Inflammatory macrophage treated with lipopolysaccharide for 1 hour (primary cell): ENCODE measurements around the gene MRAS.
"Not testable (repeated sequence)": the region's sequence is repeated elsewhere in the genome, so short reads cannot be mapped to it uniquely, and the experiment has no call there.

Experiments used
- DNase-seq, 2 donors: peaks; one replicate each; pipeline ENCODE4 v3.0.0-alpha.2; 2020 to 2022

Gene MRAS

DNA sequence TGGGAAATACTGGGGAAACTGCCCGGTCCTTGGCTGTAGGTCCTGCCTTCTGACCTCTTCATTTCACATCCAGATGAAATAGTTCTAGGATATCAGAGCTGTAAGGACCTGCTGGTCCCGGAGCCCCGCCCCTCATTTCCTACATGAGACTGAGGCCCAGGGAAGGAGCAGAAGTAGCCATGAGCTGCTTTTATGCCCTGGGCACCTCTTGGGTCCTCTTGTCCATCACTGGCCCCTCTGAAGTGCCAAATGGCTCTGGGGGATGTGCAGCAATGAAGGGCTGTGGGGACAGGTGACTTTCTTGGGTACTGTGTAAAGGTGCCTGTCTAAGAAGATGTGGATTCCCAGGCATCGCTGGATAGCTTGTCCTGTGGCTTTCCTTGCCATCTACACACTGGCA is 45.8 kb downstream of the MRAS start:
- no peak for DNase-seq

DNA sequence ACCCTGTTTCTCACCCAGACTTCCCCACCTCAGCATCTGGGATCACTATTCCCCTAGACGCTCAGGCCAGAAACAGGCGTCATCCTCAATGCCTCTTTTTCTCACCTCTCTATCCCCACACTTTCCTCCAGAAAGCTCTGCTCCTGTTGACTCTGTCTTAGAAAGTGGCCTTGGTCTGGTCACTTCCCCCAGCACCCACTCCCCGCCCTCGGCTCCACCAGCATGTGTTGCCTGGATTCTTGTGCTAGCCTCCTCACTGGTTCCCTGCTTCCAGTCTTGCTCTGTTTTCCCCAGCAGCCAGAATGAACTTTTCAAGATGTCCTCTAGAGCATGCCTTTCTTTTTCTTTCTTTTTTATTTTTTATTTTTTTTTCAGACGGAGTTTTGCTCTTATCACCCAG is 46.3 kb downstream of the MRAS start:
- peak in 1 of 2 donors; percentile 31 for DNase-seq

DNA sequence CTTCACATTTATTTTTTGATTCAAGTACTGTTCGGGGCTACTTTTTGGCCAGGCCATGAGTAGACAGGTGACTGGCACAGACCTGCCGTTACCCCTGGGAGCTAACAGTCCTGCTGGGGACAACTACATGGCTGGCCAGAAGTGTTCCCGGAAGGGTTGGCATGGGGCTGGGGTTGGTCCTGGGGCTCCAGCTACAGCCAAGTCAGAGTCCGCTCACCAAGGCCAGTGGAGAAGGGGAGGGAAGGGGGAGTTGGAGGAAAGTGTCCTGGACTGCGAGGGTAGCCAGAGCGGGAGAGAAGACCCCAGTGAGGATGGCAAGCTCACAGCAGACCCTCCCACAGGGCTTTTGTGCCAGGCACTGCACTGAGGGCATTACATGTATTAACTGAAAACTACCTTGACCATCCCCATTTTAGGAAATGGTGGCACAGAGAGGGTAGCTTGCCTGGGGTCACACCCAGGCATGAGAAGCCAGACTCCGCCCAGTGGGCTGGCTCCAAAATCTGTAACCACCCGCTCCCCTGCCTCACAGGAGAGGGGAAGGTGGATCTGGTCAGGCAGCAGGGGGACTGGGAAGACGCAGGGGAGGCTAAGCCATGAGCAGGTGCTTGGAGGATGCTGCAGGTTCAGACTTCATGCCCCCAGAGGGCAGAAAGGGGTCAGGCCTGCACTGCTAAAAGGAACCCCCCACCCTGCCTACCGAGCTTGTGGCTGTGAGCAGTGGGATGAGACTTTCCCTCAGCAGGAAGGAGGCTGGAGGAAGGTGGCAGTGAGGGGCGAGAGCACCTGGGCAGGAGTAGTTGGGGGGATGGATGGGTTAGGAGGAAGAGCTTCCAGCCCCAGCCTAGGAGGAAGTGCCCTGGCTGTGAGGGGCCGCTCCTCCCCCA is 47.7 kb downstream of the MRAS start:
- DNase-seq, result no peak

DNA sequence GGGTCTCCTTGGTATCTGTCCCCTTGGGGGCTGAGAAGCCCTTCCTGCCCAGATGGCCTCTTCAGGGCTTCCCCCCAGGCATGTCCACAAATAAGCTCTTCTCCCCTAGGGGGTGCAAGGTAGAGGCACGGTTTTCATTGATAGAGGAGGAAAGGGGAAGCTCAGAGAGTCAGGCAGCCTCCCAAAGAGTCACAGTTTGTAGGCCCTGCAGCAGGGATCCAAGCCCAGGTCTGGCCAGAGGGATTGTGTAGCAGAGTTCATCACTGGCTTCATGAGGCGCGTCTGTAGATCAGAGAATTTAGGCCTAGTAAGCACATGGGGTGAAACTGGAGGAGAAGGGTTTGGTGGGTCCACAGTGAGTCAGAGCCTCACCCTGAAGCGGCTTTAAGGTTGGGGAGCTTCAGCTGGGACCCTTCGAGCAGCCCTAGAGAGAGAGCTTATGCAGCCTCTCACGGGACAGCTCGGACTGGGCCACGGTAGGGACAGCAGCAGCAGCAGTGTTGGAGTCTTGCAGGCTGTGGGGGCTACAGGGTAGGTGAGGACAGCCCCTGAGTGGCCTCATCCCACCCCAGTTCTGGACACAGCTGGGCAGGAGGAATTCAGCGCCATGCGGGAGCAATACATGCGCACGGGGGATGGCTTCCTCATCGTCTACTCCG is 48.5 kb downstream of the MRAS start:
- no peak for DNase-seq

DNA sequence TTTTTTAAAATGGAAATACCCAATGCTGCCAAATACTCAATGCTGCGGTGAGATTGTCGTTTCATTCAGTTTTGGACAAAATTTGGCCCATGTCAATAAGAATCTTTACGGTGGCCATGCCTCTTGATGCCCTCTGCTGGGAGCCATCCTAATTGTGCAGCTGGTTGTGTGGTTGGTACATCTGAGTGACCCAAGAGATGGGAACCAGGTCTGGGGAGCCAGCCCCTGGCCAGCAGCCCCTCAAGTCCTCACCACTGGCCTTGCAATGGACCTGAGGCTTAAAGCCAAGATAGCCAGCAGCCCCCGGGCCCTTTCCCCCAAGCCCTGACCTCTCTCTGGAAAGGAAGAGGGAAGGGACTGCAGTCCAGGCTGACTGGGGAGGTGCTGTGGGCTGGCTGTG is 49.6 kb downstream of the MRAS start:
- DNase-seq, result no peak

DNA sequence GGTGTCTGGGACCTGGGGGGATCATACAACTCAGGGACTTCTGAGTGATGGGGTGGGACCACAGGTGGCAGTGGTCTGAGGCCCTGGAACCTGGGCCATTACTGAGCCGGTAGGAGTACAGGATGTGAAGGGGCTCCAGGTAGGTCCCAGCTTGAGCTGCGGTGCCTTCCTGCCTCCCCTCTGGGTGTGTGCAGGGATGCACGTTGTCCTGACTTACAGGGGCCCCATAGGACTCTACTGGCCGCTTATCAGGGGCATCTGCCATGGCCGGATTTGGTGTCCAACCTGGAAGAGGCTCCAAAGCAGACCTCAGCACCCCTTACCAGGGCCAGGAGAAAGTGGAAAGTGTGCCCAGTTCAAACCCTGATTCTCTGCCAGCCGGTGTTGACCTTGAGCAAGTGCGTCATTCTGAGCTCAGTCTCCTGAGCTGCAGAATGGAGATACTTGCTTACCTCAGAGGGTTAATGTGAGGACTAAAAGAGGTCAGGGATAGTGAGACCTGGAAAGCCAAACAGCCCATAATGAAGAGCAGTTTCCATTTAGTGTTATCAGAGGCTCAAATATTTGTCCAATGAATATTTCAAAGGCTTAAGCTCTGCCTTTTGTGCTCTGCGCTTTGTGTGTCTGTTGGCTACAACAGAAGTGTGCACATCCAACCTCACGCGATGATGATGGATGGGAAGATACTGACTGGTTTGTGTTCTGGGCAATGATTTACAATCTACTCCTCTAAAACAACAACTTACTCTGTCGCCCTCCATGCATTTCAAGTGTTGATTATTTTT is 50.6 kb downstream of the MRAS start:
- DNase-seq, result no peak

DNA sequence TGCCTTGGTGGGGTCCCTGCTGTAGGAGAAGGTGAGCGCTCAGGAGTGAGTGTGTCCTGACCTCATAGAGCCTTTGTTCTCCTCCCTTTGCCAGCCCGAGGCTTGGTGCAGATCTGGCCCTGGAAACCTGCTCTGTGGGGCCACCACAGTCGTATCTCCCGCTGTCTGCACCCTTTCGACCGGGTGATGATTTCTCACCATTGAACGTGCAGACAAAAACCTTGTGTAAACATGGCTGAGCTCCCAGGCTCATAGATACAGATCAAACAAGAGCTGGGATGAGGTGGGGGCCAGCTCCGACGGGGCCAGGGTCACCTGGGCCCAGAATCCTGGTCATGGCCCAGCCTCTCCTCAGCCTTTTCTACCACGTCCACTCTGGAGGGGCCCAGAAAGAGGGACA is 51.4 kb downstream of the MRAS start:
- DNase-seq, result no peak

DNA sequence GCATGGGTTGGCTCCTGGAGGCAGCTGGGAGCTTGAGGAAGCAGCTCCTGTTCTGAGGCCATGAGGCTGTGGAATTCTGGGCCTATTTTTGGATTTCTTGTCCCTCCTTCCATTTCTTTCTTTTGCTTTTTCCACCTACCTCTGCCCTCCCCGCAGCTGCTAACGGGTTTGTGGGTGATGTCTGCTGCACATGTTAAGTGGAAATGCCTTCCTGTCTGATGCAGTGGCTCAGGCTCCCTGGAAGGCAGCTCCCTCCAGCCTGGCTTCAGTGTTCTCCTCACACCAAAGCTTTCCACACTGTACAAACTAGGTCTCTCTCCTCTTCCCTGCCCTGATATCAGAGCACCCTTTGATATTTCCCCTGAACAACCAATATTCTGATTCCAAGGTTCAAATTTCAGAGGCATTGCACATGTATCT is 52.3 kb downstream of the MRAS start:
- DNase-seq, result no peak

DNA sequence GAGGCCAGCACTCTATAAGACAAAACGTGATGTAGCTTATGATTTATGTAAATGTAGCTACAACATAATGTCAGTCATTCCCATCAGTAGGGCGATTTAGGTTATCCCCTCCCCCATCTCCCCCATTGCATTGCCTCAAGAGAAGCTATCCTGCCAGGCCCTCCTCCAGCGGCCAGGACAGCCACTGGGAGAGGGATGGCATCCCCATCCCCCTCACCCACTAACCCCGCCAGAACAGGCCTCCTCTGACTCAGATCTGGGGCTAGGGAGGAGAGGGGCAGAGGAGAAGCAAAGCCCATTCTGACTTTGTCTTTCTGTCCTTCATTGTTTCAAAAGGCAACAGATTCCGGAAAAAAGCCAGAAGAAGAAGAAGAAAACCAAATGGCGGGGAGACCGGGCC is 53.5 kb downstream of the MRAS start:
- DNase-seq, result no peak

DNA sequence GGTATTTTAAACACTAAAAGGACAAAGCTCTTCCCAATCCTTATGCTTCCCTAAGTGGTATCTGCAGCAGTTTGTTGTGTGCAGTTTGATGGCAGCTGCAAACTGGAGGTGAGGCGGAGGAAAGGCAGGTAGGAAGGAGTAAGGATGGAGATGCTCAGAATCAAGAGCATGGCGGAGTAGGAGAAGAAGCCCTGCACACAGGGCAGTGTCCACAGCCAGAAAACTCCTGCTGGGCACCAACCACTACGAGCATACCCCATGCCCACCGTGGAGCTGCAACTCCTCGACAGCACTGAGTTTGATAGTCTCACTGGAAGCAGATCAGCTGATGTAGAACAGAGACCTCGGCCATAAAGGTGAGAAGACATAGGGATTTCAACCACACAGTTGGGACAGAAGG is 55.7 kb downstream of the MRAS start:
- no peak for DNase-seq

DNA sequence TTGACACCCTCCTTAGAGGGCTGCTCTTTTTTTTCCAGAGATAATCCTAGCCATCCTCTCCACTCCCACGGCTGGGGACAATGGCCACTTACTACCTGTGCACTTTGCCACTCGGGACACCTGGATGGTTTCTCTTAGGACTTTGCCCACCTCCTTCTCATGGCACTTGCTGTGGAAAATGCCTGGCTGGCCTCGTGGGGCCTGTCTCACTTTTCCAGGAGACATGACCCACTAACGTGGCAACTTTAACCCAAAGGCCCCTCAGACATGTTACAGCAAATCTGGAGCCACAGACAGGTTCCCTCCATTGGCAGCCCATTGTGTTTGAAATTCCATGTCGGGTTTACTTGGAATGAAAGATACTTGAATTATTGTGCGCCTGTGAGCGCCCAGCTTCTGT is 56.6 kb downstream of the MRAS start:
- no peak for DNase-seq

DNA sequence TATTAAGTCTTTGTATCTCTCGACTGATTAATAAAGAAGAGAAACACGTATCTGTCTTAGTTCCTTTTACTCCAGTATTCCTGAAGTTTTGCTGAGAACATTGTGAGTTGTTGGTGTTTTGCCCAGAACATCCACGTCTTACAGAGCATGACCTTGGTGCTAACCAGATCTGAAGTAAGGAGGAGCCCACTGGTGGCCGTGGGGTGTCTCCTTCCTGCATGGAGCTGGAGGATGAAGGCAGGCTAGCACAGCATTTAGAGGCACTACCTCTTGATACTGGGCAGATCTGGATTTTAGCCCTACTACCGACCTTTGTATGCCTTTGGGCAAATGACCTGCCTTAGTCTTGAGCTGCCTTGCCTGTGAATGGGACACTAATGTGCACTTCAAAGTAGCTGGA is 57.1 kb downstream of the MRAS start:
- DNase-seq, result no peak

DNA sequence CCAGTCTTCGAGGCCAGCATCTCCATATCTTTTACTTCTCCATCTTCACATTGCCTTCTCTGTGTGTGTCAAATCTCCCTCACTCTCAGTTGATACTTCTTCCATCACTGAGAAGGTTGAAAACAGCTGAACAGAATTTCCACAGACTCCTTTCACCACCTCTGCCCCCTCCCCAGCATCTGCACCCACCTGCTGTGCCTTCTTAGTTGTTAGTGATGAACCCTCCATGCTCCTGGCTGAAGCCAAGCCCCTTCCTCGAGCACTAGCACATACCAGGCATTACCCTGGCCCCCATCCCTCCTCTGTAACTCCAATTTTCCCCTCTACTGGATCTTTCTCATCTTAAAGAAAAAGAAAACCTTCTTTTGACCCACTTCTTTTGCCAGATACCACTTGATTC is 58.2 kb downstream of the MRAS start:
- DNase-seq, result no peak

DNA sequence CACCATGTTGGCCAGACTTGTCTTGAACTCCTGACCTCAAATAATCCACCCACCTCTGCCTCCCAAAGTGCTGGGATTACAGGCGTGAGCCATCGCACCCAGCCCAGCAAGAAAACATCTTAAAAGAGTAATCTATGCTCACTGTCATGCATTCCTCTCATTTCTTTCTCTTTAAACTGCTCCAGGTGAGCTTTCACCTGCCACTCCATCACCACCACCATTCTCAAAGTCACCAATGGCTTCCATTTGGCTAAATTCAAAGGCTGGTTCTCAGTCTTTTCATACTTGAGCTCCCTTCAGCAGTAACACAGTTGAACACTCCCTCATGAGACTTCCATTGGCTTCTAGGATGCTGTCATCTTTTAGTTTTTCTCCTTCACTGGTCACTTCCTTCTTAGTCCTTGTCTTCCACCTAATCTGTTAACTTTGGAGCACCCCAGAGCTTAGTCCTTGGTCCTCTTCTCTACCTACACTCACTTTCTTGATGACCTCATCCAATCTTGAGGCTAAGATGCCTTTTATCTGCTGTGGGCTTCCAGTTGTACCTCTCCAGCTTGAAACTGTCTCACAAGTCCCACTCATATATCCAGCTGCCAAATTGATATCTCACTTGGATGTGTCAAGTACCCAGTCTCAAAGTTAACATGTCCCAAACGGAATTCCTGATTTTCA is 59.0 kb downstream of the MRAS start:
- no peak for DNase-seq

DNA sequence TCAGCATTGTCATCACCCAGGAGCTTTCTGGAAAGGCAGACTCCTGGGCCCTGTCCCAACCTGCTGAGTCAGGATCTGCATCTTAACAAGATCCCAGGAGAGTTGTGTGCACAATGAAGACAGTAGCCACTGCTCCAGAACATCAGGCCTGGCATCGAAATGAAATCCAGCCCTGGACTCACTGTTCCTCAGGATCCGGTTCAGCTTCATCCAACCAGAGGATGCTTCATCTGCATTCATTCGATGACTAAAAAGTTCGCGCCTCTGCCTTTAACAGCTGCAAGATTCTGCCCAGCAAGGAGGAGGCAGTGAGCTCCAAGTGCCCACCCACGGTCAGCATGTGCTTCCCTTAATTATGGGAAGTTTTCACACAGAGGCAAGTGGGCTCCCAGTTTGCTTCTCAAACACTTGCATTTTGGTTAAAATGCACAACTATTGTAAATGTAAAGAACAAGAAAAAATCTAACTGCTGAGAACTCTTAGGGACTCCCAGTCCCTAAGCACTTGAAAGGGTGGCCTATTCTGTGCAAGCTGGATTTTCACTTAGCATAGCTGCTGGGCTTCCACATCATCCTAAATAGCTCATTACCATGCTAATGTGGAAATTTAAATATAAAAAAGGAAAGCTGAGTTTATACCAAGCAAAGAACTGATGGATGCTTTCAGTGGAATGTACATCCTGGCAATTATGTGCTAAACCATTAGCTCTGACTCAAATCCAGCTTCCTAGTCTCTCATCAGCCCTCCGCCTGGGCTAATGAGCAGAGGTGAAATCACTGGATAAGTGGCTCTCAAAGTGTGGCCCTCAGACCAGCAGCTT is 60.6 kb downstream of the MRAS start:
- peak; percentile 56 to 67 for DNase-seq

DNA sequence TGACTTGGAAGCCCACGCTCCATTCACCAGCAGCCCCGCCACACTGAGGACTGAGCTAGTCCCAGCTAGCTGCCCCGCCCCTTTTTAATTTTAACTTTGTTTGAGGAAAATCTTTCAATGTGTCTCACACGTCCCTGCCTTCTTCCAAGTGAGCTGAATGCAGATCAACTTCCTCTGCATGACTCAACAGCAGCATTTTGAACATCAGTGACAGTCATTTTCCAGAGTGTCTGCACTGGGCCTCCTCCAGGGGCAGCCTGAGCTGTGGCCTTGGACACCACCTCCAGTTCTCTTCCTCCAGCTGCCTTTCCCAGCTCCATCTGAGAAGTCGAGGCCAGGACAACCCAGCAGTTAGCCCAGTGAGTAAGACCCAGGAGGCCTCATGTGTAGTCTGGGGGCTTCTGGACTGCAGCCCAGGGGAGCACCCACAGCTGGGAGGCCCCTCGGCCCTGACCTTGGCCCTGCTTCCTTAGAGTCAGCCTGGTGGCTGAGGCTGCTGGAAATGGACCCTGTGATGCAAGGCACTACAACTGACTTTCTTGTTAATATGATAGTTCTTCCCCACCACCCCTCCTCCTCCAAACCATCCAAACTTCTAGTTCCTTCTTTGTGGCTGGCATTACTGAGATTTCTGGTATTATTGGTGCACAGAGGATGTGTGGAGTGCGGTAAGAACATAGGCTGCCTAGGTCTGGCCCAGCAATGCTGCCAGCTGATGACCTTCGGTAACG is 64.6 kb downstream of the MRAS start:
- peak; percentile 73 to 80 for DNase-seq

DNA sequence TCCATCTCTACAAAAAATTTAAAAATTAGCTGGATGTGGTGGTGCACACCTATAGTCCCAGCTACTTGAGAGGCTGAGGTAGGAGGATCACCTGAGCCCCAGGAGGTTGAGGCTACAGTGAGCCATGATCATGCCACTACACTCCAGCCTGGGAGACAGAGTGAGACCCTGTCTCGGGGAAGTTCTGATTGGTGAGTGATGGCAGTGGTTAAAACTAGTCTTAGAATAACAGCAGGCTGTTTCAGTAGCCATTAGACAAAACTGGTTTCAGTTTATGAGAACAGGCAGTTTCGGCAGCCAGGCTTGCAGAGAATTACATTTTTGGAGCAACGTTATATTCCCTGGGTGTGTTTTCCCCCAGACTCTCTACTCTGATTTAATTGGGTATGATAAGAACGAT is 67.9 kb downstream of the MRAS start:
- not testable (repeated sequence) for DNase-seq

DNA sequence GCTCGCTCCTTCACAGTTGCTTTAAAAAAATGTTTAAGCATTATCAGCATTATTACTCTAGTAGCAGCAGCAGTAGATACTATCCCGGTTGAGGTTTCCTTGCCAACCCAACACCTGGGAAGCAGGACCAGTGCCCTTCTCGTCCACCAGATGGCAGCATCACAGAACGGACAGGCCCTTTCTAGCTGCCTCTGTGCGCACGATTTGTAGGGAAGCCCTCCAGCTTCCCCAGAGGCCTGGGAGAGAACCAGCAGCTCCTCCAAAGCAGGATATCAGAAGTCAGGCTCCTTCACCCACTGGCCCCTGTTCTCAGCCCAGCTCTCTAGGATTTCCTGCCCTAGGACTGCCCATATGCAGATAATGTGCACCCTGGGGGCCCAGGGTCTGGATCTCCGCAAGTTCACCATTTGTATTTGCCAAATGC is 69.2 kb downstream of the MRAS start:
- DNase-seq, result peak; percentile 51 to 86

DNA sequence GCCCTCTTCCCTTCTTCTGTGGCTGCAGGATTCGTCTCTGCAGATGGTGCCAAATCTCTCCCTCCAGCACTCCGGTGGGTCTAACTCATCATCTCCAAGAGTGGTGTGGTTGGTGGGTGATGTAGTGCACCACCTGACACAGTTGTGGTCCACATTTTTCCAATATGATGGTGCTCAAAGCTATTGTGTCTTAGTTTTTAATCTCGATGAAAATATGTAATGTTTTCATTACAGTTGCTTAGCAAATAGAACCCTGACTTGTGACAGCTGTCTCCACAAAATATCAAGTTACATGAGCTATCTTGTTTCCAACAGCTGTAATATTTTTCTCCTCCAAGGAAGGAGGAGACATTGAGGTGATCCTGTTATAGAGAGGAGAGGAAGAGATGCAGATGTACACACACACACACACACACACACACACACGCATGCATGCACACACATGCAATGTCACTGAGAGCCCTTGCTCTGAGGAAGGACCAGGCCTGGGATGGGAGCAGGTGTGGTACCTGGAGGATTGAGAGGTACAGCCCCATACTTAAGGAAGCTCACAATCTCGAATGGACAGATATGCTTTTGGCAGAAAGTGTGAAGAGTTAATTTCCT is 70.3 kb downstream of the MRAS start:
- no peak for DNase-seq

DNA sequence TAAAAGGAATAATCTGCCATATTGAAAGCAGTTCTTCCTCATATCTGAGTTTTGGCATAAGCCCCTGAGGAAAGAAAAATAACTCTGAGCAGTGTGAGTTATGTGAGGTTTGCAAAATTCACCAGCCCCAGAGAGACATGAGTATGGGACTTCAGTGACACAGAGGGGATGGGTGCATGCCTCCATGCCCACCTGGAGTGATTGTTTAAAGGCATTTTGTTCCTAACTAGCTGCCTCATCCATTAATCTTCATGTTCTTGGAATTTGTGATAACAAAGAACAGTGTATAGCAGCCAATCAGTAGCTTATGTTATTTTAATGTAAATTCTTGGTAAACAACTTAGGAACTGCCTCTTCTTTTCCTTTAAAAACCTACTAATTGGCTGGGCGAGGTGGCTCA is 74.9 kb downstream of the MRAS start:
- DNase-seq, result no peak

DNA sequence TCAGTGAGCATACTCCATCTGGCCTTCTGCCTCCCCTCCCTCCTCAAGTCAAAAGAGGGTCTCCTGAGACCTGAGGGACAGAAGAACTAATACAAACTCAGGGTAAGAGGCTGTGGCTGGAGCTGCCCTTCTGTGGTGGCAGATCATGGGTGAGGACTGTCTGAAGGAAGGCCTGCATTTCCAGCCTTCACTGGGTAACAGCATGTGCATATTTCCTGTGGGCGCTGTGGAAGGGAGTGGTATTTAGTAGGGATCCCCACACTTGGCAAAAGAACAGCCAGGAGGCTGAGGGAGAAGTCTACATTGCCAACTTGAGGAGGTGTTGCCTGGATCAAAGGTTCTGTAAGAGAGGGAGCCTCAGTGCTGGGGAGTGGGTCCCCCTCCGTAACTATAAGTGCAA is 75.9 kb downstream of the MRAS start:
- no peak for DNase-seq
